Body of pancreas (tissue), 4 donors: ENCODE results near the gene MSI2.

Source experiments
- POLR2A ChIP-seq, 3 donors: fragments of 450-650 bp; IDR thresholded peaks; one replicate each; pipeline ENCODE4 v1.6.1; 2016; ENCODE audit warnings: antibody characterized with exemption in 3 of 3, mild to moderate bottlenecking in 2 of 3
- TF ChIP-seq, protein P1 (sequence below), 7 experiments: fragments of 450-650 bp in 4 of 7; fragments of 200-600 bp in 3 of 7; sonication (generic) in 3 of 7; IDR thresholded peaks; one replicate each; pipeline ENCODE4 v1.5.1; 2016 to 2019; ENCODE audit warnings: antibody characterized with exemption in 7 of 7

DNA sequence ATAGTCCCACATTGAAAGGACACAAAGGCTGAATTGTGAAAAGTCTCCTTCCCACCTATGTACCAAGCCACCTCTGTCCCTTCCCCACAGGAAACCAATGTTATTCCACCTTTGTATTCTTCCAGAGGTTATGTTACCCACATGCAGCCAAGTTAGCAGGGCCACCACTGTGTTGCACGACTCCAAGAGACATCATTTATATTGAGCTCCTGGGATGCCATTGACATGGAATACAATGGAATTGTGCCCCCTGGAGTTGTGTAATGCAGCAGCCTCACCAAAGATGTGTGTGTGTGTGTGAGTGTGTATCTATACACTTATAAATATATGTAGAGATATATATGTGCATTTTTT is 21.6 kb upstream of the MSI2 start:
- TF ChIP-seq, protein P1, sequence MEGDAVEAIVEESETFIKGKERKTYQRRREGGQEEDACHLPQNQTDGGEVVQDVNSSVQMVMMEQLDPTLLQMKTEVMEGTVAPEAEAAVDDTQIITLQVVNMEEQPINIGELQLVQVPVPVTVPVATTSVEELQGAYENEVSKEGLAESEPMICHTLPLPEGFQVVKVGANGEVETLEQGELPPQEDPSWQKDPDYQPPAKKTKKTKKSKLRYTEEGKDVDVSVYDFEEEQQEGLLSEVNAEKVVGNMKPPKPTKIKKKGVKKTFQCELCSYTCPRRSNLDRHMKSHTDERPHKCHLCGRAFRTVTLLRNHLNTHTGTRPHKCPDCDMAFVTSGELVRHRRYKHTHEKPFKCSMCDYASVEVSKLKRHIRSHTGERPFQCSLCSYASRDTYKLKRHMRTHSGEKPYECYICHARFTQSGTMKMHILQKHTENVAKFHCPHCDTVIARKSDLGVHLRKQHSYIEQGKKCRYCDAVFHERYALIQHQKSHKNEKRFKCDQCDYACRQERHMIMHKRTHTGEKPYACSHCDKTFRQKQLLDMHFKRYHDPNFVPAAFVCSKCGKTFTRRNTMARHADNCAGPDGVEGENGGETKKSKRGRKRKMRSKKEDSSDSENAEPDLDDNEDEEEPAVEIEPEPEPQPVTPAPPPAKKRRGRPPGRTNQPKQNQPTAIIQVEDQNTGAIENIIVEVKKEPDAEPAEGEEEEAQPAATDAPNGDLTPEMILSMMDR (IDR thresholded peaks at IDR 0.05) = no peak
- TF ChIP-seq POLR2A (IDR thresholded peaks at IDR 0.05) = no peak
